ENCODE measurements around the gene SLC26A2. TPM values are rescaled to one million over a fixed set of nuclear protein-coding genes. Genes with fewer than 3 reads are reported as not detected.

Gene SLC26A2
- total RNA-seq, 2 experiments from 2014 or later, result 8.8 to 9.3 TPM

GRCh38 chr5:150001660-150002486 is 41.3 kb downstream of the SLC26A2 start:
- H3K27me3 Mint-ChIP-seq, result no peaks in the 10 kb centered on the region
- ChIA-PET POLR2A (interaction anchor here (0.6 to 1.0 kb wide), 2 partner anchors 121 to 122 kb away, joined by 3 read pairs; no protein-coding TSS in a partner anchor), CTCF (interaction anchor here (0.6 to 1.1 kb wide), 2 partner anchors 29 to 451 kb away, joined by 3 to 4 read pairs; no protein-coding TSS in a partner anchor)
- peaks cover 34% of the 10 kb centered on the region for H3K36me3 Mint-ChIP-seq (ENCODE audit: low read depth)
- peak overlapping the region; percentile 96 for H3K27ac Mint-ChIP-seq
- peaks cover 45% of the 10 kb centered on the region for H3K4me1 Mint-ChIP-seq
- no peaks in the 10 kb centered on the region for H3K9me3 Mint-ChIP-seq
- DNase-seq, result peak; percentile 80
- H3K4me3 Mint-ChIP-seq, result peak overlapping the region; percentile 90

GRCh38 chr5:150006318-150006717 is 45.8 kb downstream of the SLC26A2 start:
- H3K4me1 Mint-ChIP-seq, result peaks cover 33% of the 10 kb centered on the region
- POLR2A ChIA-PET, result no interaction called here
- H3K36me3 Mint-ChIP-seq (ENCODE audit: low read depth), result peaks cover 58% of the 10 kb centered on the region
- no peaks in the 10 kb centered on the region for H3K27me3 Mint-ChIP-seq
- DNase-seq, result no peak
- CTCF ChIA-PET, result interaction anchor here (0.9 to 1.9 kb wide), 7 partner anchors 9 to 131 kb away, joined by 3 to 9 read pairs (median 4); no protein-coding TSS in a partner anchor
- H3K4me3 Mint-ChIP-seq, result no peak overlapping the region
- no peak overlapping the region for H3K27ac Mint-ChIP-seq
- no peaks in the 10 kb centered on the region for H3K9me3 Mint-ChIP-seq

- Mint-ChIP-seq H3K36me3 (ENCODE audit: low read depth) (peaks cover 61% of the 10 kb centered on the region), H3K4me1 (peaks cover 28% of the 10 kb centered on the region), H3K27me3 (no peaks in the 10 kb centered on the region), H3K27ac (no peak overlapping the region), H3K4me3 (no peak overlapping the region), H3K9me3 (no peaks in the 10 kb centered on the region)
- no peak for DNase-seq
- CTCF ChIA-PET, result interaction anchor here (0.6 to 2.0 kb wide), 3 partner anchors 13 to 1234 kb away, joined by 3 to 5 read pairs (median 3); no protein-coding TSS in a partner anchor
- POLR2A ChIA-PET, result interaction anchor here (0.6 kb wide), 1 partner anchor 1245 kb away, joined by 3 read pairs; no protein-coding TSS in a partner anchor
Observed at GRCh38 chr5:150007050-150007449, 46.5 kb downstream of the SLC26A2 start.

GRCh38 chr5:150009671-150010387 is 49.3 kb downstream of the SLC26A2 start:
- CTCF ChIA-PET, result interaction anchor here (0.6 to 1.6 kb wide), 7 partner anchors 8 to 96 kb away, joined by 3 to 6 read pairs (median 3); partner anchors contain the start of genes HMGXB3 and TIGD6

GRCh38 chr5:150013931-150014330 is 53.4 kb downstream of the SLC26A2 start:
- POLR2A ChIA-PET, result no interaction called here

More at GRCh38 chr5:150009671-150010387, 49.3 kb downstream of the SLC26A2 start:
- POLR2A ChIA-PET, result interaction anchor here (0.7 kb wide), 1 partner anchor 10 kb away, joined by 3 read pairs; the partner anchor contains the start of gene TIGD6
- H3K36me3 Mint-ChIP-seq (ENCODE audit: low read depth), result peaks cover 70% of the 10 kb centered on the region
- no peak overlapping the region for H3K27ac Mint-ChIP-seq
- H3K27me3 Mint-ChIP-seq, result no peaks in the 10 kb centered on the region
- DNase-seq, result no peak
- peaks cover 3% of the 10 kb centered on the region for H3K9me3 Mint-ChIP-seq
- no peak overlapping the region for H3K4me3 Mint-ChIP-seq
- H3K4me1 Mint-ChIP-seq, result peaks cover 5% of the 10 kb centered on the region

GRCh38 chr5:150014456-150014855 is 53.9 kb downstream of the SLC26A2 start:
- Mint-ChIP-seq H3K27ac (no peak overlapping the region), H3K4me1 (peaks cover 4% of the 10 kb centered on the region), H3K4me3 (no peak overlapping the region), H3K27me3 (no peaks in the 10 kb centered on the region), H3K9me3 (peaks cover 3% of the 10 kb centered on the region), H3K36me3 (ENCODE audit: low read depth) (peaks cover 90% of the 10 kb centered on the region)
- no peak for DNase-seq
- CTCF ChIA-PET, result no interaction called here
- POLR2A ChIA-PET, result no interaction called here

More at GRCh38 chr5:150013931-150014330, 53.4 kb downstream of the SLC26A2 start:
- no peak for DNase-seq
- Mint-ChIP-seq H3K27me3 (no peaks in the 10 kb centered on the region), H3K36me3 (ENCODE audit: low read depth) (peaks cover 87% of the 10 kb centered on the region), H3K4me1 (no peaks in the 10 kb centered on the region), H3K9me3 (peaks cover 3% of the 10 kb centered on the region), H3K4me3 (no peak overlapping the region), H3K27ac (no peak overlapping the region)
- CTCF ChIA-PET, result no interaction called here

GRCh38 chr5:150015415-150015814 is 54.9 kb downstream of the SLC26A2 start:
- no peaks in the 10 kb centered on the region for H3K27me3 Mint-ChIP-seq
- CTCF ChIA-PET, result interaction anchor here (0.8 kb wide), 1 partner anchor 48 kb away, joined by 3 read pairs; no protein-coding TSS in a partner anchor
- no peak for DNase-seq
- peaks cover 86% of the 10 kb centered on the region for H3K36me3 Mint-ChIP-seq (ENCODE audit: low read depth)
- H3K9me3 Mint-ChIP-seq, result peaks cover 3% of the 10 kb centered on the region
- POLR2A ChIA-PET, result no interaction called here
- peaks cover 8% of the 10 kb centered on the region for H3K4me1 Mint-ChIP-seq
- no peak overlapping the region for H3K4me3 Mint-ChIP-seq
- H3K27ac Mint-ChIP-seq, result no peak overlapping the region

- Mint-ChIP-seq H3K4me1 (peaks cover 13% of the 10 kb centered on the region), H3K9me3 (peaks cover 3% of the 10 kb centered on the region), H3K36me3 (ENCODE audit: low read depth) (peaks cover 83% of the 10 kb centered on the region), H3K27ac (no peak overlapping the region), H3K27me3 (no peaks in the 10 kb centered on the region), H3K4me3 (no peak overlapping the region)
- CTCF ChIA-PET, result interaction anchor here (0.6 to 1.7 kb wide), 3 partner anchors 26 to 983 kb away, joined by 3 to 5 read pairs (median 4); no protein-coding TSS in a partner anchor
- POLR2A ChIA-PET, result no interaction called here
- no peak for DNase-seq
Observed at GRCh38 chr5:150016537-150016936, 56.0 kb downstream of the SLC26A2 start.

GRCh38 chr5:150017226-150018005 is 56.9 kb downstream of the SLC26A2 start:
- Mint-ChIP-seq H3K4me1 (peaks cover 21% of the 10 kb centered on the region), H3K27ac (no peak overlapping the region), H3K36me3 (ENCODE audit: low read depth) (peaks cover 85% of the 10 kb centered on the region), H3K27me3 (no peaks in the 10 kb centered on the region), H3K9me3 (peaks cover 3% of the 10 kb centered on the region), H3K4me3 (no peak overlapping the region)
- no peak for DNase-seq
- POLR2A ChIA-PET, result no interaction called here
- CTCF ChIA-PET, result interaction anchor here (0.7 to 1.7 kb wide), 5 partner anchors 8 to 26 kb away, joined by 3 to 5 read pairs (median 3); no protein-coding TSS in a partner anchor

- peaks cover 22% of the 10 kb centered on the region for H3K4me1 Mint-ChIP-seq
- H3K27me3 Mint-ChIP-seq, result no peaks in the 10 kb centered on the region
- no peak overlapping the region for H3K27ac Mint-ChIP-seq
- H3K36me3 Mint-ChIP-seq (ENCODE audit: low read depth), result peaks cover 71% of the 10 kb centered on the region
- no peak for DNase-seq
- no peak overlapping the region for H3K4me3 Mint-ChIP-seq
- POLR2A ChIA-PET, result no interaction called here
- H3K9me3 Mint-ChIP-seq, result no peaks in the 10 kb centered on the region
- CTCF ChIA-PET, result interaction anchor here (0.7 to 1.2 kb wide), 2 partner anchors 23 to 28 kb away, joined by 3 read pairs; no protein-coding TSS in a partner anchor
Observed at GRCh38 chr5:150020249-150020648, 59.7 kb downstream of the SLC26A2 start.

- peaks cover 69% of the 10 kb centered on the region for H3K36me3 Mint-ChIP-seq (ENCODE audit: low read depth)
- no peaks in the 10 kb centered on the region for H3K9me3 Mint-ChIP-seq
- peaks cover 22% of the 10 kb centered on the region for H3K4me1 Mint-ChIP-seq
- H3K4me3 Mint-ChIP-seq, result no peak overlapping the region
- no peaks in the 10 kb centered on the region for H3K27me3 Mint-ChIP-seq
- no peak for DNase-seq
- CTCF ChIA-PET, result interaction anchor here (0.9 to 2.1 kb wide), 9 partner anchors 9 to 188 kb away, joined by 3 to 9 read pairs (median 3); no protein-coding TSS in a partner anchor
- H3K27ac Mint-ChIP-seq, result no peak overlapping the region
- POLR2A ChIA-PET, result no interaction called here
Observed at GRCh38 chr5:150021491-150022157, 61.1 kb downstream of the SLC26A2 start.

Measured in activated CD4-positive, alpha-beta T cell treated with anti-CD3 and anti-CD28 coated beads, Interleukin-2, amount 10 ng/mL, durations not matched to agents 7 days and 5 days (primary cell).